Naive thymus-derived CD4-positive, alpha-beta T cell (primary cell): ENCODE data around the gene MPPED1. TPM values are rescaled to one million over a fixed set of nuclear protein-coding genes. Genes with fewer than 3 reads are reported as not detected.

Experiments used
- ATAC-seq: fragments of 150-1000 bp; cut with Tn5 transposase; 2 replicates; pipeline ENCODE4 v1.10.0; 2021; ENCODE audit warnings: mild to moderate bottlenecking, moderate library complexity
- CTCF ChIA-PET: fragments of 350-600 bp; sonication (Branson Sonifier 250); formaldehyde crosslinking; loops from one replicate; lab custom pipeline; 2021; ENCODE audit warnings: antibody characterized with exemption; lab: Charles Lee
- POLR2A ChIA-PET: fragments of 350-600 bp; sonication (Branson Sonifier 250); formaldehyde crosslinking; loops from one replicate; lab custom pipeline; 2021; ENCODE audit warnings: antibody characterized with exemption, inconsistent platforms; lab: Charles Lee
- DNase-seq, 9 donors: peaks; one replicate each; pipeline versions ENCODE4 v3.0.0 to v3.0.0-alpha.2; 2020 to 2022; ENCODE audit warnings: mixed read lengths in 1 of 9
- H3K27ac ChIP-seq: one replicate; pipeline ENCODE4 v1.7.0; 2013; ENCODE audit warnings: mild to moderate bottlenecking, low read depth, low read length, moderate library complexity
- H3K27me3 ChIP-seq, 2 donors: one replicate each; pipeline ENCODE4 v1.7.0; 2013; ENCODE audit warnings: low read length in 2 of 2, mild to moderate bottlenecking in 2 of 2, moderate library complexity in 2 of 2; ENCODE audit not compliant: control insufficient read depth in 2 of 2, insufficient read depth in 2 of 2
- H3K36me3 ChIP-seq, 3 experiments: 1 replicate in 2 of 3; 2 replicates in 1 of 3; pipeline ENCODE4 v1.7.0; 2013; ENCODE audit warnings: low read length in 3 of 3, mild to moderate bottlenecking in 3 of 3, moderate library complexity in 1 of 3; ENCODE audit not compliant: insufficient read depth in 3 of 3, control insufficient read depth in 2 of 3
- H3K4me1 ChIP-seq, 2 donors: one replicate each; pipeline ENCODE4 v1.7.0; 2013; ENCODE audit warnings: low read length in 2 of 2, mild to moderate bottlenecking in 2 of 2, moderate library complexity in 1 of 2; ENCODE audit not compliant: control insufficient read depth in 2 of 2, insufficient read depth in 2 of 2
- H3K4me3 ChIP-seq: 2 replicates; pipeline ENCODE4 v1.7.0; 2013; ENCODE audit warnings: mild to moderate bottlenecking, low read length
- H3K9me3 ChIP-seq, 3 experiments: 1 replicate in 2 of 3; 2 replicates in 1 of 3; pipeline ENCODE4 v1.7.0; 2013; ENCODE audit warnings: low read length in 3 of 3; ENCODE audit not compliant: control insufficient read depth in 2 of 3
- H3K27ac Mint-ChIP-seq, 9 donors: one replicate each; pipeline ENCODE4 v1.8.0; 2020 to 2022; ENCODE audit warnings: mixed read lengths in 9 of 9, mild to moderate bottlenecking in 8 of 9, moderate library complexity in 5 of 9, inconsistent platforms in 2 of 9
- H3K27me3 Mint-ChIP-seq, 5 donors: one replicate each; pipeline ENCODE4 v1.8.0; 2021 to 2022; ENCODE audit warnings: mixed read lengths in 5 of 5, mild to moderate bottlenecking in 1 of 5
- H3K36me3 Mint-ChIP-seq, 5 donors: one replicate each; pipeline ENCODE4 v1.8.0; 2020 to 2022; ENCODE audit warnings: mixed read lengths in 5 of 5, mild to moderate bottlenecking in 3 of 5, inconsistent platforms in 1 of 5
- H3K4me1 Mint-ChIP-seq, 7 donors: one replicate each; pipeline ENCODE4 v1.8.0; 2020 to 2022; ENCODE audit warnings: mixed read lengths in 7 of 7, mild to moderate bottlenecking in 3 of 7, inconsistent platforms in 1 of 7
- H3K4me3 Mint-ChIP-seq, 10 donors: one replicate each; pipeline ENCODE4 v1.8.0; 2020 to 2022; ENCODE audit warnings: mild to moderate bottlenecking in 10 of 10, mixed read lengths in 10 of 10, moderate library complexity in 6 of 10, inconsistent platforms in 2 of 10
- H3K9me3 Mint-ChIP-seq, 11 donors: one replicate each; pipeline ENCODE4 v1.8.0; 2020 to 2022; ENCODE audit warnings: mixed read lengths in 11 of 11, mild to moderate bottlenecking in 4 of 11, inconsistent platforms in 1 of 11, moderate library complexity in 1 of 11
- intact Hi-C, 2 donors: fragments of 100-400 bp; cut with micrococcal nuclease; formaldehyde crosslinking; loops; one replicate each; pipeline ENCODE4 v1.15.1; 2023
- polyA plus RNA-seq, 2 donors: library from polyadenylated mRNA; unstranded; fragments of 300-500 nt; fragmentation: Illumina TruSeq; gene quantifications; one replicate each; pipeline ENCODE4 v1.2.3, GENCODE V29; 2021
- total RNA-seq, 6 experiments: library from RNA in 5 of 6; stranded (reverse) in 5 of 6; gene quantifications; 1 replicate in 5 of 6; 2 replicates in 1 of 6; pipeline ENCODE4 v1.2.3 and lab custom pipeline; 2021 to 2026

Gene MPPED1
- total and polyA plus RNA-seq, 7 experiments from 2014 or later: not detected

DNA sequence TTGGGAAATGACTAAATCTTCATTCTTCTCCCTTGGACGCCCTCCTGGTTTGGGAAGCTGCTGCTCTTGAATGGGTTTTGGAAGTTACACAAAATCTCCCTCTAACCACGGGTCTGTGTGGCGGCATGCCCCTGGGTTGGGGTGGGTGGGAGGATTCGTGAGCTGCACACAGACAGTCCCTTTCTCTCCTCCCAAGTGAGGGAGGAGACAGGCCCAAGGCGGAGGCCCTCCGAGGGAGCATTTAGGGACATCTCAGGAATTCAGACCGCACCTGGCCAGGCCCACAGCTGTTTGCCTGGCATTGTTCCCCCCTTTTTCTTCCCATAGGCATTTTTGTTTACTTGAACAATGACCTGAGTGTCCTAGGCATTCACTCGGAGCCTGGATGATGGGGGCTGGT is 94.1 kb downstream of the MPPED1 start:
- H3K27me3 Mint-ChIP-seq: no peaks in the 10 kb centered on the region
- ChIA-PET POLR2A (no interaction called here), CTCF (no interaction called here)
- no peaks in the 10 kb centered on the region for H3K27me3 ChIP-seq
- no peak overlapping the region for H3K27ac ChIP-seq
- H3K36me3 ChIP-seq: no peaks in the 10 kb centered on the region
- no peaks in the 10 kb centered on the region for H3K36me3 Mint-ChIP-seq
- no peak overlapping the region for H3K27ac Mint-ChIP-seq
- H3K4me3 ChIP-seq: no peak overlapping the region
- no peak for ATAC-seq
- H3K9me3 Mint-ChIP-seq: no peaks in the 10 kb centered on the region
- no peaks in the 10 kb centered on the region for H3K4me1 ChIP-seq
- H3K4me1 Mint-ChIP-seq: peaks cover 0 to 1% (median 0%) of the 10 kb centered on the region in 7 donors
- H3K4me3 Mint-ChIP-seq: no peak overlapping the region
- H3K9me3 ChIP-seq: no peaks in the 10 kb centered on the region
- intact Hi-C loops: no loop called here
- DNase-seq: no peak

DNA sequence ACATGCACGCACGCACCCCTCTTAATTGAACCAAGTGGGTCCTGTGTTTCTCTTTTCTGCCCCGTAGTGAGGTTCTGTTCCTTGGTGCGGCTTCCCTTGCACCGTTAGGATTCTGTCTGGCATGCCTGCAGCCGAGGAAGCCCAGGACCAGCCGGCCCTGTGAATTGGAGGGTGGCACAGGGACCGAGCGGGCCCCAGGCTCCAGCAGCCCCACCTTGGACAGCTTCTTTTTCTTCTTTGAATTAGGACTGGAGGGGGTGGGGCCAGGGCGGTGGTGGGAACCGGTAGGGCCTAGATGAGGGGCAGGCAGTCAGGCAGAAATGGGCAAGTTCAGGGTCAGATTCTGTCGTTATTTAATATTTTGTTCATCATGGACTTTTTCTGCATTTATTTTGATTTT is 94.7 kb downstream of the MPPED1 start:
- Mint-ChIP-seq H3K4me1 (peaks cover 0 to 1% (median 0%) of the 10 kb centered on the region in 7 donors), H3K27ac (no peak overlapping the region), H3K4me3 (no peak overlapping the region), H3K36me3 (no peaks in the 10 kb centered on the region), H3K9me3 (no peaks in the 10 kb centered on the region), H3K27me3 (no peaks in the 10 kb centered on the region)
- ChIA-PET CTCF (no interaction called here), POLR2A (no interaction called here)
- DNase-seq (no peak), ATAC-seq (no peak)
- H3K27ac ChIP-seq: no peak overlapping the region
- no peak overlapping the region for H3K4me3 ChIP-seq
- no peaks in the 10 kb centered on the region for H3K27me3 ChIP-seq
- H3K36me3 ChIP-seq: no peaks in the 10 kb centered on the region
- H3K4me1 ChIP-seq: no peaks in the 10 kb centered on the region
- no peaks in the 10 kb centered on the region for H3K9me3 ChIP-seq
- intact Hi-C loops: no loop called here

DNA sequence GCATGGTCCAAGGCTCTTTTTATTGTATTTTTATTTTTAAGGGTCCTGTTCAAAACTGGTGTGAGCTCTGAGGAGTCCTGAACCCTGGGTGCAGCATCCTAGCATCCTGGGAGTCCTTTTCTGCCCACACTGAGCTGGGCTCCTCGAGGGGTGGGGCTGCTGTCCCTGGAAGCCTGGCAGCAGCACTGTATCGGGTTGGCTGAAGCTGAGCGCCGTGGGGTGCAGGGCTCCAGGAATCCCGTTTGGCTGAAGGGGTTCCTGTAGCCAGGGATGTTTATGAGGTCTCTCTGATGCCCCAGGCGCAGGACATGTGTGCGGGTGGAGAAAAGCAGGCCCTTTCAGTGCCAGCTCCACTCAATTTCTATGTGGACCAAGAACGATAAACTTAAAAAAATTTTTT is 95.4 kb downstream of the MPPED1 start:
- POLR2A ChIA-PET: no interaction called here
- ATAC-seq (no peak), DNase-seq (no peak)
- Mint-ChIP-seq H3K4me1 (peaks cover 0 to 1% (median 0%) of the 10 kb centered on the region in 7 donors), H3K36me3 (no peaks in the 10 kb centered on the region), H3K27ac (no peak overlapping the region), H3K9me3 (no peaks in the 10 kb centered on the region), H3K4me3 (no peak overlapping the region), H3K27me3 (peaks cover 0 to 2% (median 0%) of the 10 kb centered on the region in 5 donors)
- Histone ChIP-seq H3K4me1 (no peaks in the 10 kb centered on the region), H3K27ac (no peak overlapping the region), H3K36me3 (no peaks in the 10 kb centered on the region), H3K27me3 (no peaks in the 10 kb centered on the region), H3K9me3 (no peaks in the 10 kb centered on the region), H3K4me3 (no peak overlapping the region)
- intact Hi-C loops: no loop called here
- CTCF ChIA-PET: no interaction called here

DNA sequence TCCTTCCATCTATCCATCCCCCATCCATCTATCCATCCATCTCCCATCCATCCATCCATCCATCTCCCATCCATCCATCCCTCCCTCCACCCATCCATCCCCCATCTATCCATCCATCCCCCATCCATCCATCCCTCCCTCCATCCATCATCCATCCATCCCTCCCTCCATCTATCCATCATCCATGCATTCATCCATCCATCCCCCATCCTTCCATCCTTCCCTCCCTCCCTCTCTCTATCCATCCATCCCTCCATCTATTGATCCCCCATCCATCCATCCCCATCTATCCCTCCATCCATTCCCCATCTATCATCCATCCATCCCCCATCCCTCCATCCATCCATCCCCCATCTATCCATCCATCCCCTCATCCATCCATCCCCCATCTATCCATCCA is 96.7 kb downstream of the MPPED1 start:
- Histone ChIP-seq H3K4me1 (no peaks in the 10 kb centered on the region), H3K36me3 (no peaks in the 10 kb centered on the region), H3K27me3 (no peaks in the 10 kb centered on the region), H3K4me3 (no peak overlapping the region), H3K9me3 (no peaks in the 10 kb centered on the region), H3K27ac (no peak overlapping the region)
- ChIA-PET POLR2A (no interaction called here), CTCF (no interaction called here)
- Mint-ChIP-seq H3K9me3 (no peaks in the 10 kb centered on the region), H3K4me3 (no peak overlapping the region), H3K27me3 (peaks cover 0 to 3% (median 0%) of the 10 kb centered on the region in 5 donors), H3K4me1 (peaks cover 0 to 1% (median 0%) of the 10 kb centered on the region in 7 donors), H3K36me3 (no peaks in the 10 kb centered on the region), H3K27ac (no peak overlapping the region)
- ATAC-seq: no peak
- intact Hi-C loops: no loop called here
- DNase-seq: no peak

DNA sequence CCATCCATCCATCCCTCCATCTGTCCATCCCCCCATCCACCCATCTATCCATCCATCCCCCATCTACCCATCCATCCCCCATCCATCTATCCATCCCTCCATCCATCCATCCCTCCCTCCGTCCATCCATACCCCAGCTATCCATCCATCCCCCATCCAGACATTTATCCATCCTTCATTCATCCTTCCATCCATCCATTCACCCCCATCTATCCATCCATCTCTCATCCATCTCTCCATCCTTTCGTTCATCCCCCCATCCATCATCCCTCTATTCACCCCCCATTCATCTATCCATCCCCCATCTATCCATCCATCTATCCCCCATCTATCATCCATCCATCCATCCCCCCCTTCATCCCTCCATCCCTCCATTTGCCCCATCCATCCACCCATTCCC is 97.5 kb downstream of the MPPED1 start:
- no peak overlapping the region for H3K4me3 Mint-ChIP-seq
- Histone ChIP-seq H3K27ac (no peak overlapping the region), H3K4me1 (no peaks in the 10 kb centered on the region), H3K36me3 (no peaks in the 10 kb centered on the region), H3K4me3 (no peak overlapping the region), H3K27me3 (no peaks in the 10 kb centered on the region), H3K9me3 (no peaks in the 10 kb centered on the region)
- POLR2A ChIA-PET: no interaction called here
- DNase-seq (no peak), ATAC-seq (no peak)
- H3K9me3 Mint-ChIP-seq: no peaks in the 10 kb centered on the region
- H3K27ac Mint-ChIP-seq: no peak overlapping the region
- H3K27me3 Mint-ChIP-seq: peaks cover 0 to 3% (median 0%) of the 10 kb centered on the region in 5 donors
- intact Hi-C loops: no loop called here
- CTCF ChIA-PET: no interaction called here
- H3K4me1 Mint-ChIP-seq: peaks cover 0 to 1% (median 0%) of the 10 kb centered on the region in 7 donors
- no peaks in the 10 kb centered on the region for H3K36me3 Mint-ChIP-seq

DNA sequence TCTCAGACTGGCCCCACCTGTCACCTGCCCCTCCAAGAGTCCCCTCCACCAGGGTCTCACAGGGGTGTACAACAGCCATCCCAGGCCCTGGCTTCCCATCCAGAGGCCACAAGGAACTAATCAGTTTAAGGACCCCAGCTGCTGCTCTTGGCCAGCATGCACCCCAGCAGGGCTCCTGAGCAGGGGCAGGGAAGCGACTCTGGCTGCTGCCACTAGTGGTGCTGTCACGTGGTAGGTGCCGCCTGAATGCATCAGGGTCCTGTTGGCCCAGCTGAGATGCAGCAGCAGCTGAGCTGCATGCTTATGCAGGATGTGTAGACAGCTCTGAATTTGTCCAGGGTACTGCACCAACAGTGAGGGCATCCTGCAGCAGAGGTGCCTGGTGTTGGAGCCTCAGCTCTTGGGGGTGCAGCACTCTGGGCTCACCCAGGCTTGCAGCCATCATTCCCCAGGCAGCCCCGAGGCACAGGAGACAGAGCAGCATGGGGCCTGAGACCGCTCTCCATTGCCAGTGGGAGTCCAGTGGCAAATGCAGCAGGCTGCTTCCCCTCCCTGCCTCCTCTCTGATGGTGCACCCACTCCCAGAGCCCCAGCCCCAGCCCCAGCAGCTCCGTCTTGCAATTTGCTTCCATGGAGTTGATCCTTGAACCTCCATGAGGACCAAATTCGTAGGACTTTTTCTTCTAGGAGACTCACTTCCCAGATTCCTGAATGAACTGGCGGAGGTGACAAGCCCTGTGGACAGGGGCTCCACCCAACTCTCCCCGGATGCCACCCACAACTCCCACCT is 98.7 kb downstream of the MPPED1 start:
- CTCF ChIA-PET: no interaction called here
- POLR2A ChIA-PET: no interaction called here

DNA sequence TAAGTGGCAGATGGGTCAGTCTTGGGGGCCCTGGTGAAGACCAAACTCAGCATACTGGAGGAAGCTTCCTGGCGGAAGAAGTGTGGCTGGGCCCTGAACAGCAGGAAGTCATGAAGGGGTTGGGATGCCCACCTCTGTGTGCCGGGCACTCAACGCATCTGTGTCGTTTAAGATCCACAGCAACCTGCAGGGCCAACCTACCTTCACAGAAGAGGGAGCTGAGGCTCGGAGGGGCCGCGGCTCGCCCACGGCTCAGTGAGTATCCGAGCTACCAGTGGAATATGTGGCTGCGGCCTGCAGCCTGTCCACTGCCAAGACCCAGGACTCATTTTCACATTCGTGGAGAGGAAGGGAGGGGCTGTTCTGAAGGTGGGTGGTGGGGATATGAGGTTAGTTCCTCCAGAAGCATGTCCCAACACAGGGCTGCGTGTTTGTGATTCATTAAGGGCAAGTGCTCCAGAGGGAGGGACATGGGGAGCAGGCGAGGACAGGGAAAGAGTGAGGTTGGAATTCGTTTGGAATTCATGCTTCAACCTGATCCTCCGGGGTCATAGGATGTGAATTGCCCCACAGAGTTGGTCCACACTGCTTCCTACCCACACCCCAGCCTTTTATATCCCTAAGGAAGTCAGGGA is 99.6 kb downstream of the MPPED1 start:
- H3K27ac Mint-ChIP-seq: no peak overlapping the region
- intact Hi-C loops: no loop called here
- Histone ChIP-seq H3K27me3 (no peaks in the 10 kb centered on the region), H3K9me3 (no peaks in the 10 kb centered on the region), H3K4me3 (no peak overlapping the region), H3K27ac (no peak overlapping the region), H3K4me1 (no peaks in the 10 kb centered on the region), H3K36me3 (no peaks in the 10 kb centered on the region)
- H3K4me1 Mint-ChIP-seq: peaks cover 0 to 1% (median 0%) of the 10 kb centered on the region in 7 donors
- POLR2A ChIA-PET: no interaction called here
- peaks cover 0 to 3% (median 0%) of the 10 kb centered on the region in 5 donors for H3K27me3 Mint-ChIP-seq
- H3K36me3 Mint-ChIP-seq: no peaks in the 10 kb centered on the region
- CTCF ChIA-PET: no interaction called here
- H3K4me3 Mint-ChIP-seq: no peak overlapping the region
- DNase-seq: no peak
- H3K9me3 Mint-ChIP-seq: no peaks in the 10 kb centered on the region
- ATAC-seq: no peak

More for the DNA sequence above, 98.7 kb downstream of the MPPED1 start:
- Mint-ChIP-seq H3K27ac (no peak overlapping the region), H3K4me3 (no peak overlapping the region), H3K36me3 (no peaks in the 10 kb centered on the region), H3K27me3 (peaks cover 0 to 3% (median 0%) of the 10 kb centered on the region in 5 donors), H3K9me3 (no peaks in the 10 kb centered on the region), H3K4me1 (peaks cover 0 to 1% (median 0%) of the 10 kb centered on the region in 7 donors)
- no peaks in the 10 kb centered on the region for H3K36me3 ChIP-seq
- intact Hi-C loops: no loop called here
- no peaks in the 10 kb centered on the region for H3K9me3 ChIP-seq
- H3K27ac ChIP-seq: no peak overlapping the region
- no peaks in the 10 kb centered on the region for H3K4me1 ChIP-seq
- H3K27me3 ChIP-seq: no peaks in the 10 kb centered on the region
- ATAC-seq (no peak), DNase-seq (no peak)
- no peak overlapping the region for H3K4me3 ChIP-seq
